Endothelial cell of umbilical vein (primary cell): ENCODE data around the gene WDR36. TPM values are rescaled to one million over a fixed set of nuclear protein-coding genes. Genes with fewer than 3 reads are reported as not detected.
A peak's percentile ranks its signal among the peaks of the same experiment; 100 is the strongest.

Experiments
- Bru-seq: library from RNA; stranded (reverse); fragments of 400-500 nt; gene quantifications from one replicate; lab custom pipeline; 2021; lab: Mats Ljungman, UMichigan
- BruChase-seq, 2 experiments: library from RNA; stranded (reverse); fragments of 400-500 nt; gene quantifications; one replicate each; lab custom pipeline; 2021; lab: Mats Ljungman, UMichigan
- BruUV-seq: library from RNA; stranded (reverse); fragments of 400-500 nt; replicated peaks from 2 replicates; lab custom pipeline; 2021; lab: Mats Ljungman, UMichigan
- CTCF ChIA-PET: fragments of 300-600, 350-600 bp; sonication (Branson Sonifier 250); formaldehyde crosslinking; loops from one replicate; lab custom pipeline; 2021; ENCODE audit warnings: antibody characterized with exemption, inconsistent platforms; lab: Charles Lee
- POLR2A ChIA-PET: fragments of 300-600, 350-600 bp; sonication (Branson Sonifier 250); formaldehyde crosslinking; loops from one replicate; lab custom pipeline; 2021; ENCODE audit warnings: antibody characterized with exemption, inconsistent platforms; lab: Charles Lee
- DNase-seq: peaks from one replicate; pipeline ENCODE4 v3.0.0-alpha.2; 2011; ENCODE audit warnings: low read depth, low spot score
- FAIRE-seq: peaks from 2 replicates; lab custom pipeline; 2011; peaks lifted over from hg19 to GRCh38; lab: Jason Lieb, UNC
- H2AFZ ChIP-seq: 2 replicates; pipeline ENCODE4 v1.6.0; 2012; ENCODE audit warnings: low read depth, low read length, control low read depth, inconsistent platforms
- H3K27ac ChIP-seq: 2 replicates; pipeline ENCODE4 v1.5.1; 2011; ENCODE audit warnings: low read depth, mild to moderate bottlenecking, control low read depth, low read length, moderate library complexity; ENCODE audit not compliant: insufficient read depth
- H3K27me3 ChIP-seq, 2 experiments: 2 replicates each; pipeline versions ENCODE4 v1.6.0 to v1.6.1; 2011; ENCODE audit warnings: low read length in 2 of 2, mixed read lengths in 1 of 2; ENCODE audit not compliant: control insufficient read depth in 2 of 2, insufficient read depth in 2 of 2
- H3K36me3 ChIP-seq, 2 experiments: 2 replicates in 1 of 2; 3 replicates in 1 of 2; pipeline ENCODE4 v1.5.1; 2011; ENCODE audit warnings: low read length in 2 of 2, mild to moderate bottlenecking in 1 of 2, moderate library complexity in 1 of 2; ENCODE audit not compliant: control insufficient read depth in 2 of 2, insufficient read depth in 2 of 2; ENCODE audit errors: extremely low read depth in 1 of 2
- H3K4me1 ChIP-seq: 3 replicates; pipeline ENCODE4 v1.5.1; 2011; ENCODE audit warnings: mild to moderate bottlenecking, low read length; ENCODE audit not compliant: control insufficient read depth, insufficient read depth; ENCODE audit errors: extremely low read depth
- H3K4me2 ChIP-seq: 2 replicates; pipeline ENCODE4 v1.6.1; 2011; ENCODE audit warnings: low read length, control low read depth, mixed read lengths; ENCODE audit not compliant: insufficient read depth
- H3K4me3 ChIP-seq, 3 experiments: fragments of 200-600 bp in 1 of 3; sonication (generic), shearing (Covaris generic) in 1 of 3; replicated peaks in 1 of 3; 2 replicates each; pipeline ENCODE4 v1.5.1; 2011 to 2016; ENCODE audit warnings: control low read depth in 3 of 3, low read length in 3 of 3, mild to moderate bottlenecking in 2 of 3, inconsistent platforms in 1 of 3, low read depth in 1 of 3, moderate library complexity in 1 of 3; ENCODE audit not compliant: insufficient read depth in 1 of 3
- H3K79me2 ChIP-seq: 2 replicates; pipeline ENCODE4 v1.6.0; 2012; ENCODE audit warnings: low read length, inconsistent platforms; ENCODE audit not compliant: control insufficient read depth, insufficient read depth
- H3K9ac ChIP-seq: replicated peaks from 2 replicates; pipeline ENCODE3; 2011; ENCODE audit warnings: low read length, control low read depth; ENCODE audit not compliant: insufficient read depth; ENCODE audit errors: extremely low read depth
- H3K9me1 ChIP-seq: replicated peaks from 3 replicates; pipeline ENCODE4 v1.6.0; 2011; ENCODE audit warnings: mild to moderate bottlenecking, low read length; ENCODE audit not compliant: control insufficient read depth, insufficient read depth; ENCODE audit errors: extremely low read depth
- H3K9me3 ChIP-seq: replicated peaks from 2 replicates; pipeline ENCODE4 v1.5.1; 2012; ENCODE audit warnings: low read length, inconsistent platforms; ENCODE audit not compliant: control insufficient read depth, insufficient read depth
- H4K20me1 ChIP-seq: replicated peaks from 2 replicates; pipeline ENCODE3; 2011; ENCODE audit warnings: mild to moderate bottlenecking, low read length; ENCODE audit not compliant: control insufficient read depth, insufficient read depth; ENCODE audit errors: extremely low read depth
- EZH2 ChIP-seq: IDR thresholded peaks from 2 replicates; pipeline ENCODE4 v1.6.1; 2012; ENCODE audit warnings: borderline replicate concordance, low read depth, mild to moderate bottlenecking, moderate library complexity, low read length, inconsistent platforms; ENCODE audit not compliant: severe bottlenecking
- FOS ChIP-seq: IDR thresholded peaks from 2 replicates; pipeline ENCODE4 v1.6.1; 2011; ENCODE audit warnings: mild to moderate bottlenecking, low read length, moderate library complexity, borderline replicate concordance; ENCODE audit not compliant: insufficient read depth
- GATA2 ChIP-seq: IDR thresholded peaks from 2 replicates; pipeline ENCODE4 v1.7.0; 2011; ENCODE audit warnings: low read depth, mild to moderate bottlenecking, moderate library complexity, mixed read lengths, low read length; ENCODE audit not compliant: insufficient read length, insufficient read depth
- JUN ChIP-seq: IDR thresholded peaks from 2 replicates; pipeline ENCODE4 v1.6.1; 2011; ENCODE audit warnings: borderline replicate concordance, low read depth; ENCODE audit not compliant: insufficient read length, insufficient read depth
- MAX ChIP-seq: IDR thresholded peaks from 2 replicates; pipeline ENCODE4 v1.6.1; 2011; ENCODE audit not compliant: insufficient read depth, insufficient read length
- MYC ChIP-seq: IDR thresholded peaks from one replicate; pipeline ENCODE4 v1.6.1; 2011; ENCODE audit warnings: mild to moderate bottlenecking, low read depth, low read length
- POLR2A ChIP-seq: IDR thresholded peaks from 2 replicates; pipeline ENCODE4 v1.6.1; 2012; ENCODE audit warnings: low read depth, mild to moderate bottlenecking, control low read depth, low read length
- POLR2AphosphoS5 ChIP-seq: IDR thresholded peaks from 2 replicates; pipeline ENCODE4 v1.6.1; 2012; ENCODE audit warnings: low read depth, mild to moderate bottlenecking, control low read depth, low read length, moderate library complexity; ENCODE audit not compliant: insufficient read depth
- dilution Hi-C: fragments of 300-500 bp; cut with MboI; formaldehyde crosslinking; loops from one replicate; pipeline ENCODE4 v1.15.0; 2019; ENCODE audit warnings: low sequenced_read_pairs; ENCODE audit not compliant: extremely low pct_ligation_motif_present
- intact Hi-C: fragments of 100-400 bp; cut with micrococcal nuclease; formaldehyde crosslinking; loops from one replicate; pipeline ENCODE4 v1.10.0; 2022
- long read RNA-seq: library from polyadenylated mRNA; stranded (forward); transcript quantifications from one replicate; pipeline ENCODE4 v2.0.0, GENCODE V29; 2021
- polyA minus RNA-seq, 3 experiments: library from RNA; depleted of rRNA, polyadenylated mRNA; stranded (reverse); fragments of >200 nt; gene quantifications; 1 replicate in 1 of 3; 2 replicates in 2 of 3; pipeline ENCODE4 v1.2.3, GENCODE V29; 2011
- polyA plus RNA-seq, 4 experiments: library from polyadenylated mRNA; depleted of rRNA in 3 of 4; stranded (reverse) in 3 of 4; unstranded in 1 of 4; fragments of >200 nt; gene quantifications; 2 replicates each; pipeline versions ENCODE4 v1.2.1 to v1.2.3, GENCODE V29; 2011 to 2012; ENCODE audit warnings: missing spikeins in 1 of 4
- total RNA-seq: library from RNA; stranded (reverse); gene quantifications from 2 replicates; pipeline ENCODE4 v1.2.3, GENCODE V29; 2021
- TF ChIP-seq, protein P1 (sequence below), 2 donors: IDR thresholded peaks; 1 replicate in 1 of 2; 2 replicates in 1 of 2; pipeline ENCODE4 v1.5.1; 2011; ENCODE audit warnings: low read length in 2 of 2, mild to moderate bottlenecking in 2 of 2, moderate library complexity in 2 of 2, control low read depth in 1 of 2, inconsistent platforms in 1 of 2, low read depth in 1 of 2; ENCODE audit not compliant: insufficient read depth in 1 of 2; ENCODE audit errors: extremely low read depth in 1 of 2

WDR36 gene
- total RNA-seq = 30.2 and 33.8 TPM in 2 replicates
- 7.4 and 10.6 TPM in 2 replicates for polyA plus RNA-seq
- polyA plus RNA-seq (2011; cell fraction: cytosol; rRNA removed) = 7.3 and 8.0 TPM in 2 replicates
- polyA plus RNA-seq (2011; cell fraction: nucleus; rRNA removed) = 27.0 and 33.8 TPM in 2 replicates
- 15.3 and 22.6 TPM in 2 replicates for polyA plus RNA-seq (2012)
- 46.2 and 50.2 TPM in 2 replicates for polyA minus RNA-seq
- 44.0 TPM for polyA minus RNA-seq (2011; cell fraction: cytosol; rRNA and poly(A)+ RNA removed)
- 74.8 and 86.6 TPM in 2 replicates for polyA minus RNA-seq (2011; cell fraction: nucleus; rRNA and poly(A)+ RNA removed)
- percentile 94 among the genes with signal in this experiment for Bru-seq, nascent RNA
- percentile 88 among the genes with signal in this experiment for BruChase-seq, experiment 1, labeled RNA remaining after a 6-hour chase
- percentile 95 among the genes with signal in this experiment for BruChase-seq, experiment 2, labeled RNA remaining after a 2-hour chase
- long read RNA-seq, full-length matches to known transcripts = 27 of 52 reads
- long read RNA-seq, partial matches to known transcripts = 0 of 52 reads
- long read RNA-seq, other reads (novel, unspliced or antisense) = 25 of 52 reads

- BruUV-seq = TSS peak; percentile 66
- peak; percentile 87 for FAIRE-seq
- Histone ChIP-seq H3K36me3 (peaks cover 0 to 6% of the 10 kb centered on the region in 2 experiments), H3K27ac (peak within 1 kb of the TSS; percentile 46), H3K9ac (peak within 1 kb of the TSS; percentile 58), H3K9me1 (no peaks in the 10 kb centered on the region), H4K20me1 (no peaks in the 10 kb centered on the region), H3K79me2 (peaks cover 43% of the 10 kb centered on the region), H3K4me1 (peaks cover 18% of the 10 kb centered on the region), H3K27me3 (no peaks in the 10 kb centered on the region), H3K9me3 (no peaks in the 10 kb centered on the region), H2AFZ (peak within 1 kb of the TSS; percentile 86), H3K4me3 (peak within 1 kb of the TSS; percentile 25 to 95 (median 95)), H3K4me2 (peak within 1 kb of the TSS; percentile 91)
- dilution Hi-C loops = no loop called here
- ChIA-PET CTCF (interaction anchor here (1.3 to 1.5 kb wide), 2 partner anchors 12 to 66 kb away, joined by 3 to 4 read pairs; no protein-coding TSS in a partner anchor), POLR2A (no interaction called here)
- TF ChIP-seq MAX = peak; percentile 85
- TF ChIP-seq EZH2 = no peak
- TF ChIP-seq JUN = no peak
- TF ChIP-seq, protein P1, sequence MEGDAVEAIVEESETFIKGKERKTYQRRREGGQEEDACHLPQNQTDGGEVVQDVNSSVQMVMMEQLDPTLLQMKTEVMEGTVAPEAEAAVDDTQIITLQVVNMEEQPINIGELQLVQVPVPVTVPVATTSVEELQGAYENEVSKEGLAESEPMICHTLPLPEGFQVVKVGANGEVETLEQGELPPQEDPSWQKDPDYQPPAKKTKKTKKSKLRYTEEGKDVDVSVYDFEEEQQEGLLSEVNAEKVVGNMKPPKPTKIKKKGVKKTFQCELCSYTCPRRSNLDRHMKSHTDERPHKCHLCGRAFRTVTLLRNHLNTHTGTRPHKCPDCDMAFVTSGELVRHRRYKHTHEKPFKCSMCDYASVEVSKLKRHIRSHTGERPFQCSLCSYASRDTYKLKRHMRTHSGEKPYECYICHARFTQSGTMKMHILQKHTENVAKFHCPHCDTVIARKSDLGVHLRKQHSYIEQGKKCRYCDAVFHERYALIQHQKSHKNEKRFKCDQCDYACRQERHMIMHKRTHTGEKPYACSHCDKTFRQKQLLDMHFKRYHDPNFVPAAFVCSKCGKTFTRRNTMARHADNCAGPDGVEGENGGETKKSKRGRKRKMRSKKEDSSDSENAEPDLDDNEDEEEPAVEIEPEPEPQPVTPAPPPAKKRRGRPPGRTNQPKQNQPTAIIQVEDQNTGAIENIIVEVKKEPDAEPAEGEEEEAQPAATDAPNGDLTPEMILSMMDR (IDR thresholded peaks at IDR 0.05; ENCODE audit: extremely low read depth in 1 of 2, insufficient read depth in 1 of 2, low read depth in 1 of 2, low read length in 2 of 2) = no peak
- TF ChIP-seq GATA2 = no peak
- peak; percentile 58 for TF ChIP-seq POLR2A
- no peak for TF ChIP-seq FOS
- peak; percentile 81 for TF ChIP-seq POLR2AphosphoS5
- TF ChIP-seq MYC = peak; percentile 91
- DNase-seq = peak; percentile 91
- intact Hi-C loops = loop anchor here (1.0 to 10.0 kb wide), 4 partner anchors 335 to 1613 kb away; partner anchors contain the start of genes SLC25A46 and STARD4
Observed at GRCh38 chr5:111092062-111092853, at the start of gene WDR36. WDR36 (plus strand) TSS chr5:111092348; CDS start chr5:111092457, 109 bp downstream.
